Kidney (tissue), 14 donors: ENCODE results near the gene ARRDC3. TPM values are rescaled to one million over a fixed set of nuclear protein-coding genes. Genes with fewer than 3 reads are reported as not detected.

ENCODE experiments used
- DNase-seq, 5 donors: peaks; one replicate each; pipeline ENCODE4 v3.0.0-alpha.2; 2013 to 2020
- FAIRE-seq: peaks from 2 replicates; lab custom pipeline; 2012; peaks lifted over from hg19 to GRCh38; lab: Jason Lieb, UNC
- H3K27ac ChIP-seq, 2 donors: one replicate each; pipeline ENCODE4 v1.7.0; 2013; ENCODE audit warnings: low read depth in 2 of 2, low read length in 2 of 2, inconsistent platforms in 1 of 2
- H3K27me3 ChIP-seq: one replicate; pipeline ENCODE4 v1.7.1; 2013; ENCODE audit warnings: low read length, inconsistent platforms; ENCODE audit not compliant: control insufficient read depth, insufficient read depth
- H3K36me3 ChIP-seq, 3 donors: one replicate each; pipeline versions ENCODE4 v1.7.0 to v1.7.1; 2013; ENCODE audit warnings: low read length in 3 of 3, control low read depth in 1 of 3, inconsistent platforms in 1 of 3; ENCODE audit not compliant: insufficient read depth in 3 of 3, control insufficient read depth in 2 of 3
- H3K4me1 ChIP-seq, 3 donors: one replicate each; pipeline versions ENCODE4 v1.7.0 to v1.7.1; 2013; ENCODE audit warnings: low read length in 3 of 3, inconsistent platforms in 1 of 3, low read depth in 1 of 3; ENCODE audit not compliant: control insufficient read depth in 2 of 3, insufficient read depth in 2 of 3
- H3K4me3 ChIP-seq, 3 donors: one replicate each; pipeline versions ENCODE4 v1.7.0 to v1.8.1; 2013; ENCODE audit warnings: low read length in 3 of 3, control low read depth in 1 of 3, inconsistent platforms in 1 of 3
- H3K9ac ChIP-seq, 3 donors: one replicate each; pipeline versions ENCODE4 v1.7.0 to v1.7.1; 2013; ENCODE audit warnings: low read length in 3 of 3, control low read depth in 1 of 3, inconsistent platforms in 1 of 3
- H3K9me3 ChIP-seq, 3 donors: one replicate each; pipeline versions ENCODE4 v1.7.0 to v1.7.1; 2013; ENCODE audit warnings: low read length in 3 of 3, control low read depth in 1 of 3, inconsistent platforms in 1 of 3; ENCODE audit not compliant: control insufficient read depth in 2 of 3, insufficient read depth in 1 of 3
- CTCF ChIP-seq: IDR thresholded peaks from 3 replicates; pipeline ENCODE4 v1.5.1; 2012; ENCODE audit warnings: mild to moderate bottlenecking, moderate library complexity, borderline replicate concordance; ENCODE audit not compliant: insufficient read depth; ENCODE audit errors: extremely low read depth
- intact Hi-C: fragments of 100-400 bp; cut with DNase I; formaldehyde crosslinking; loops from one replicate; pipeline ENCODE4 v1.11.1; 2022
- polyA plus RNA-seq: library from polyadenylated mRNA; stranded (reverse); fragments of 350-450 nt; fragmentation: Illumina TruSeq; extraction: RNeasy Lipid Tissue Mini Kit (QIAGEN cat#74804); gene quantifications from one replicate; pipeline ENCODE4 v1.2.3, GENCODE V29; 2014; ENCODE audit warnings: low read depth, low replicate concordance; ENCODE audit not compliant: insufficient read depth
- total RNA-seq: library from RNA; stranded (reverse); fragmentation: NEBNext Ultra II Directional; extraction: Animal tissue kit (Norgen Biotek cat#: 25700); gene quantifications from one replicate; pipeline ENCODE4 v1.2.1, GENCODE V29; 2021
- donor health status: control.
- donor health status: control.
- donor health status: control.
- donor health status: control.
- donor health status: control.
- donor health status: DM: yes; HTN: yes; CAD: no.
- donor health status: Normal renal cell carcinoma (clear cell type).

The ARRDC3 gene
- total and polyA plus RNA-seq, 2 donors from 2014 or later: 18.4 to 124 TPM

- Histone ChIP-seq H3K4me3 (no peak overlapping the region), H3K36me3 (peaks cover 18 to 54% (median 32%) of the 10 kb centered on the region in 3 donors), H3K27ac (no peak overlapping the region), H3K27me3 (no peaks in the 10 kb centered on the region), H3K9me3 (no peaks in the 10 kb centered on the region), H3K9ac (no peak overlapping the region), H3K4me1 (peaks cover 0 to 15% (median 6%) of the 10 kb centered on the region in 3 donors)
- intact Hi-C loops: loop anchor here (10.0 kb wide), 1 partner anchor 85 kb away; no protein-coding TSS in a partner anchor
- no peak for FAIRE-seq
- no peak for DNase-seq
- no peak for TF ChIP-seq CTCF
Measured at GRCh38 chr5:91369480-91369879, 13.6 kb downstream of the ARRDC3 start.

- FAIRE-seq: no peak
Measured at GRCh38 chr5:91367908-91368648, 15.0 kb downstream of the ARRDC3 start.

GRCh38 chr5:91367344-91367743 is 15.8 kb downstream of the ARRDC3 start:
- Histone ChIP-seq H3K4me3 (no peak overlapping the region), H3K9ac (no peak overlapping the region), H3K4me1 (peaks cover 0 to 2% (median 0%) of the 10 kb centered on the region in 3 donors), H3K27ac (no peak overlapping the region), H3K36me3 (peaks cover 14 to 34% (median 18%) of the 10 kb centered on the region in 3 donors), H3K27me3 (no peaks in the 10 kb centered on the region), H3K9me3 (no peaks in the 10 kb centered on the region)
- FAIRE-seq: no peak
- intact Hi-C loops: loop anchor here (10.0 kb wide), 1 partner anchor 83 kb away; no protein-coding TSS in a partner anchor
- TF ChIP-seq CTCF: no peak
- DNase-seq: no peak

More at GRCh38 chr5:91367908-91368648, 15.0 kb downstream of the ARRDC3 start:
- Histone ChIP-seq H3K9ac (no peak overlapping the region), H3K4me1 (peaks cover 0 to 5% (median 4%) of the 10 kb centered on the region in 3 donors), H3K27ac (no peak overlapping the region), H3K4me3 (no peak overlapping the region), H3K27me3 (no peaks in the 10 kb centered on the region), H3K36me3 (peaks cover 14 to 40% (median 22%) of the 10 kb centered on the region in 3 donors), H3K9me3 (no peaks in the 10 kb centered on the region)
- DNase-seq: no peak
- intact Hi-C loops: loop anchor here (10.0 kb wide), 1 partner anchor 83 kb away; no protein-coding TSS in a partner anchor
- no peak for TF ChIP-seq CTCF
